DND-41 (cell line): ENCODE data around the gene TBC1D1.

ENCODE experiments used
- EZH2 ChIP-seq: IDR thresholded peaks from 3 replicates; pipeline ENCODE4 v1.6.1; 2012; ENCODE audit warnings: borderline replicate concordance, low read depth, mild to moderate bottlenecking, moderate library complexity, low read length, inconsistent platforms; ENCODE audit not compliant: severe bottlenecking
- TF ChIP-seq, protein P1 (sequence below): IDR thresholded peaks from 2 replicates; pipeline ENCODE4 v1.5.1; 2012; ENCODE audit warnings: borderline replicate concordance, low read length, moderate library complexity, mild to moderate bottlenecking; ENCODE audit not compliant: poor library complexity, severe bottlenecking; ENCODE audit errors: extremely low read depth

- TF ChIP-seq, protein P1, sequence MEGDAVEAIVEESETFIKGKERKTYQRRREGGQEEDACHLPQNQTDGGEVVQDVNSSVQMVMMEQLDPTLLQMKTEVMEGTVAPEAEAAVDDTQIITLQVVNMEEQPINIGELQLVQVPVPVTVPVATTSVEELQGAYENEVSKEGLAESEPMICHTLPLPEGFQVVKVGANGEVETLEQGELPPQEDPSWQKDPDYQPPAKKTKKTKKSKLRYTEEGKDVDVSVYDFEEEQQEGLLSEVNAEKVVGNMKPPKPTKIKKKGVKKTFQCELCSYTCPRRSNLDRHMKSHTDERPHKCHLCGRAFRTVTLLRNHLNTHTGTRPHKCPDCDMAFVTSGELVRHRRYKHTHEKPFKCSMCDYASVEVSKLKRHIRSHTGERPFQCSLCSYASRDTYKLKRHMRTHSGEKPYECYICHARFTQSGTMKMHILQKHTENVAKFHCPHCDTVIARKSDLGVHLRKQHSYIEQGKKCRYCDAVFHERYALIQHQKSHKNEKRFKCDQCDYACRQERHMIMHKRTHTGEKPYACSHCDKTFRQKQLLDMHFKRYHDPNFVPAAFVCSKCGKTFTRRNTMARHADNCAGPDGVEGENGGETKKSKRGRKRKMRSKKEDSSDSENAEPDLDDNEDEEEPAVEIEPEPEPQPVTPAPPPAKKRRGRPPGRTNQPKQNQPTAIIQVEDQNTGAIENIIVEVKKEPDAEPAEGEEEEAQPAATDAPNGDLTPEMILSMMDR = no peak
- no peak for TF ChIP-seq EZH2
Observed at GRCh38 chr4:38105475-38106220, 214.8 kb downstream of the TBC1D1 start.
